ENCODE results near the gene BCL11A. TPM values are rescaled to one million over a fixed set of nuclear protein-coding genes. Genes with fewer than 3 reads are reported as not detected.

The BCL11A gene
- total and polyA plus RNA-seq, 4 donors: 0.08 to 8.5 (median 0.47) TPM

DNA sequence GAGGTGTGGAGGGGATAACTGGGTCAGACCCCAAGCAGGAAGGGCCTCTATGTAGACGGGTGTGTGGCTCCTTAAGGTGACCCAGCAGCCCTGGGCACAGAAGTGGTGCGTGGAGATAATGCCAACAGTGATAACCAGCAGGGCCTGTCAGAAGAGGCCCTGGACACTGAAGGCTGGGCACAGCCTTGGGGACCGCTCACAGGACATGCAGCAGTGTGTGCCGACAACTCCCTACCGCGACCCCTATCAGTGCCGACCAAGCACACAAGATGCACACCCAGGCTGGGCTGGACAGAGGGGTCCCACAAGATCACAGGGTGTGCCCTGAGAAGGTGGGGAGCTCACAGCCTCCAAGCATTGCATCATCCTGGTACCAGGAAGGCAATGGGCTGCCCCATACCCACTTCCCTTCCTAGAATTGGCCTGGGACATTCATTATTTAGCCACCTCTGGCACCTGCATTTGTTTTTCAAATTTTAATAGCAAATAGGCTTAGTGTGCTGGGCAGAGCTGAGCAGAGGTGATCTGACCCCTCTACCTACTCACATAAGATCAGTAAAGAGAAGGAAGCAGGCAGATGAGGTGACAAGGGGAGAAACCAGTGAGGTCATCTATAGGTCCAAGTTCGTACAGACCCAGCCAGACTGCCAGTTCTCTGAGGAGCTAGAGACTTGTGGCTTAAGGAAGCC lies 55.2 kb downstream of the BCL11A start (continued):
- TF ChIP-seq, protein P1, sequence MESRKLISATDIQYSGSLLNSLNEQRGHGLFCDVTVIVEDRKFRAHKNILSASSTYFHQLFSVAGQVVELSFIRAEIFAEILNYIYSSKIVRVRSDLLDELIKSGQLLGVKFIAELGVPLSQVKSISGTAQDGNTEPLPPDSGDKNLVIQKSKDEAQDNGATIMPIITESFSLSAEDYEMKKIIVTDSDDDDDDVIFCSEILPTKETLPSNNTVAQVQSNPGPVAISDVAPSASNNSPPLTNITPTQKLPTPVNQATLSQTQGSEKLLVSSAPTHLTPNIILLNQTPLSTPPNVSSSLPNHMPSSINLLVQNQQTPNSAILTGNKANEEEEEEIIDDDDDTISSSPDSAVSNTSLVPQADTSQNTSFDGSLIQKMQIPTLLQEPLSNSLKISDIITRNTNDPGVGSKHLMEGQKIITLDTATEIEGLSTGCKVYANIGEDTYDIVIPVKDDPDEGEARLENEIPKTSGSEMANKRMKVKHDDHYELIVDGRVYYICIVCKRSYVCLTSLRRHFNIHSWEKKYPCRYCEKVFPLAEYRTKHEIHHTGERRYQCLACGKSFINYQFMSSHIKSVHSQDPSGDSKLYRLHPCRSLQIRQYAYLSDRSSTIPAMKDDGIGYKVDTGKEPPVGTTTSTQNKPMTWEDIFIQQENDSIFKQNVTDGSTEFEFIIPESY (IDR thresholded peaks at IDR 0.05): no peak
- TF ChIP-seq, protein P2, sequence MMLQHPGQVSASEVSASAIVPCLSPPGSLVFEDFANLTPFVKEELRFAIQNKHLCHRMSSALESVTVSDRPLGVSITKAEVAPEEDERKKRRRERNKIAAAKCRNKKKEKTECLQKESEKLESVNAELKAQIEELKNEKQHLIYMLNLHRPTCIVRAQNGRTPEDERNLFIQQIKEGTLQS (IDR thresholded peaks at IDR 0.05): no peak
- TF ChIP-seq TAF1 (conservative IDR thresholded peaks at IDR 0.05): no peak
- TF ChIP-seq SP1 (IDR thresholded peaks at IDR 0.05): no peak

DNA sequence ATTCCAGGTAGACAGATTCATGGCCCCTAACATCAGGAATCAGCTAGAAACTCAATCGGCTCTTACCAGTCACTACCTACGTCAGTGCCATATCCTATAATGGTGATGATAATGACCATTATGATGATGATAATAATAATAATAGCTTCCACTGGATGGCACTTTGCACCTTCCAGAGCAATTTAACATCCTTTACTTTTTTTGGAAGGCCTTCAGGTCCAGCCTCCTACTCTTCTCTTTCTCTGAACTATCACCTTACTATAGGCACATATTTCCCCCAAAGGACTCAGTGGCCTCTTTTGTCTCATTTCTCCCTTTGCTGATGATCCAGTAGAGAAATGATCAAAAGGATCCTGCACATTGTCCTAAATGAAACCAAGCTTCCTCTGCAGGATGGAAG lies 56.0 kb downstream of the BCL11A start:
- H3K9ac ChIP-seq (ENCODE audit: low read depth in 1 of 2, low read length in 2 of 2): no peak overlapping the region
- no peaks in the 10 kb centered on the region for H3K4me1 ChIP-seq (ENCODE audit: control insufficient read depth in 4 of 4, insufficient read depth in 4 of 4, low read length in 3 of 4)
- H3K9me3 ChIP-seq (ENCODE audit: control insufficient read depth in 4 of 4, low read length in 3 of 4): no peaks in the 10 kb centered on the region
- no peaks in the 10 kb centered on the region for H3K36me3 ChIP-seq (ENCODE audit: control insufficient read depth in 4 of 4, insufficient read depth in 3 of 4, low read depth in 1 of 4, low read length in 3 of 4)
- no peak for DNase-seq (ENCODE audit: low spot score)
- WGBS: 82% methylated on average over 2 of the region's 2 CpGs
- H3K27me3 ChIP-seq (ENCODE audit: control insufficient read depth in 4 of 4, insufficient read depth in 4 of 4, low read length in 3 of 4): no peaks in the 10 kb centered on the region
- TF ChIP-seq EGR1 (IDR thresholded peaks at IDR 0.05; ENCODE audit: low read depth in 2 of 2) (no peak), TAF1 (conservative IDR thresholded peaks at IDR 0.05) (no peak), HNF4A (conservative IDR thresholded peaks at IDR 0.05) (no peak), YY1 (IDR thresholded peaks at IDR 0.05) (no peak), FOXA1 (IDR thresholded peaks at IDR 0.05) (no peak), JUND (IDR thresholded peaks at IDR 0.05) (no peak), RXRA (IDR thresholded peaks at IDR 0.05) (no peak), FOXA2 (IDR thresholded peaks at IDR 0.05) (no peak), RAD21 (IDR thresholded peaks at IDR 0.05) (no peak), SP1 (IDR thresholded peaks at IDR 0.05) (no peak), GABPA (IDR thresholded peaks at IDR 0.05 in 1 of 2, conservative IDR thresholded peaks at IDR 0.05 in 1 of 2) (no peak), NR2F2 (IDR thresholded peaks at IDR 0.05) (no peak), HNF4G (IDR thresholded peaks at IDR 0.05) (no peak)
- TF ChIP-seq, protein P2 (IDR thresholded peaks at IDR 0.05): no peak
- TF ChIP-seq, protein P3, sequence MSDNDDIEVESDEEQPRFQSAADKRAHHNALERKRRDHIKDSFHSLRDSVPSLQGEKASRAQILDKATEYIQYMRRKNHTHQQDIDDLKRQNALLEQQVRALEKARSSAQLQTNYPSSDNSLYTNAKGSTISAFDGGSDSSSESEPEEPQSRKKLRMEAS (IDR thresholded peaks at IDR 0.05): no peak
- TF ChIP-seq, protein P1 (IDR thresholded peaks at IDR 0.05): no peak
- TF ChIP-seq, protein P4, sequence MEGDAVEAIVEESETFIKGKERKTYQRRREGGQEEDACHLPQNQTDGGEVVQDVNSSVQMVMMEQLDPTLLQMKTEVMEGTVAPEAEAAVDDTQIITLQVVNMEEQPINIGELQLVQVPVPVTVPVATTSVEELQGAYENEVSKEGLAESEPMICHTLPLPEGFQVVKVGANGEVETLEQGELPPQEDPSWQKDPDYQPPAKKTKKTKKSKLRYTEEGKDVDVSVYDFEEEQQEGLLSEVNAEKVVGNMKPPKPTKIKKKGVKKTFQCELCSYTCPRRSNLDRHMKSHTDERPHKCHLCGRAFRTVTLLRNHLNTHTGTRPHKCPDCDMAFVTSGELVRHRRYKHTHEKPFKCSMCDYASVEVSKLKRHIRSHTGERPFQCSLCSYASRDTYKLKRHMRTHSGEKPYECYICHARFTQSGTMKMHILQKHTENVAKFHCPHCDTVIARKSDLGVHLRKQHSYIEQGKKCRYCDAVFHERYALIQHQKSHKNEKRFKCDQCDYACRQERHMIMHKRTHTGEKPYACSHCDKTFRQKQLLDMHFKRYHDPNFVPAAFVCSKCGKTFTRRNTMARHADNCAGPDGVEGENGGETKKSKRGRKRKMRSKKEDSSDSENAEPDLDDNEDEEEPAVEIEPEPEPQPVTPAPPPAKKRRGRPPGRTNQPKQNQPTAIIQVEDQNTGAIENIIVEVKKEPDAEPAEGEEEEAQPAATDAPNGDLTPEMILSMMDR (IDR thresholded peaks at IDR 0.05; ENCODE audit: low read depth, low read length, missing input control): no peak
- TF ChIP-seq, protein P5, sequence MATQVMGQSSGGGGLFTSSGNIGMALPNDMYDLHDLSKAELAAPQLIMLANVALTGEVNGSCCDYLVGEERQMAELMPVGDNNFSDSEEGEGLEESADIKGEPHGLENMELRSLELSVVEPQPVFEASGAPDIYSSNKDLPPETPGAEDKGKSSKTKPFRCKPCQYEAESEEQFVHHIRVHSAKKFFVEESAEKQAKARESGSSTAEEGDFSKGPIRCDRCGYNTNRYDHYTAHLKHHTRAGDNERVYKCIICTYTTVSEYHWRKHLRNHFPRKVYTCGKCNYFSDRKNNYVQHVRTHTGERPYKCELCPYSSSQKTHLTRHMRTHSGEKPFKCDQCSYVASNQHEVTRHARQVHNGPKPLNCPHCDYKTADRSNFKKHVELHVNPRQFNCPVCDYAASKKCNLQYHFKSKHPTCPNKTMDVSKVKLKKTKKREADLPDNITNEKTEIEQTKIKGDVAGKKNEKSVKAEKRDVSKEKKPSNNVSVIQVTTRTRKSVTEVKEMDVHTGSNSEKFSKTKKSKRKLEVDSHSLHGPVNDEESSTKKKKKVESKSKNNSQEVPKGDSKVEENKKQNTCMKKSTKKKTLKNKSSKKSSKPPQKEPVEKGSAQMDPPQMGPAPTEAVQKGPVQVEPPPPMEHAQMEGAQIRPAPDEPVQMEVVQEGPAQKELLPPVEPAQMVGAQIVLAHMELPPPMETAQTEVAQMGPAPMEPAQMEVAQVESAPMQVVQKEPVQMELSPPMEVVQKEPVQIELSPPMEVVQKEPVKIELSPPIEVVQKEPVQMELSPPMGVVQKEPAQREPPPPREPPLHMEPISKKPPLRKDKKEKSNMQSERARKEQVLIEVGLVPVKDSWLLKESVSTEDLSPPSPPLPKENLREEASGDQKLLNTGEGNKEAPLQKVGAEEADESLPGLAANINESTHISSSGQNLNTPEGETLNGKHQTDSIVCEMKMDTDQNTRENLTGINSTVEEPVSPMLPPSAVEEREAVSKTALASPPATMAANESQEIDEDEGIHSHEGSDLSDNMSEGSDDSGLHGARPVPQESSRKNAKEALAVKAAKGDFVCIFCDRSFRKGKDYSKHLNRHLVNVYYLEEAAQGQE (IDR thresholded peaks at IDR 0.05): no peak
- H3K4me3 ChIP-seq (ENCODE audit: low read depth in 1 of 3, low read length in 3 of 3): no peak overlapping the region
- H3K27ac ChIP-seq (ENCODE audit: low read depth in 1 of 2, low read length in 2 of 2): no peak overlapping the region

Measured in liver (tissue), 9 donors.